ENCODE data around the gene CARNS1. TPM values are rescaled to one million over a fixed set of nuclear protein-coding genes. Genes with fewer than 3 reads are reported as not detected.

Gene CARNS1
- total and polyA plus RNA-seq, 10 of the 15 experiments (the other 5 are each of a cell fraction or from before 2014, with no cell fraction given), result 0.02 to 0.14 (median 0.10) TPM; not detected in 3

GRCh38 chr11:67436459-67437081 is 21.1 kb downstream of the CARNS1 start (continued):
- TF ChIP-seq ZNF592 (IDR thresholded peaks at IDR 0.05) (0 out of 2 replicates have a peak, but pooled peaks have one; percentile 38), CHD4 (IDR thresholded peaks at IDR 0.05) (no peak), SMARCA5 (IDR thresholded peaks at IDR 0.05) (0 out of 2 replicates have a peak, but pooled peaks have one; percentile 43), ELK1 (IDR thresholded peaks at IDR 0.05; ENCODE audit: low read depth, low read length) (peak; percentile 57), SIN3A (IDR thresholded peaks at IDR 0.05; ENCODE audit: low read depth, low read length) (no peak; the same call in 1 of the 2 replicates), BHLHE40 (IDR thresholded peaks at IDR 0.05; ENCODE audit: borderline replicate concordance in 1 of 2, low read depth in 2 of 2, low read length in 1 of 2) (peak; percentile 50 to 71; a peak in 2 of 4 replicates), RBBP5 (conservative IDR thresholded peaks at IDR 0.05) (no peak), KDM1A (IDR thresholded peaks at IDR 0.05; ENCODE audit: borderline replicate concordance) (no peak), ETV6 (conservative IDR thresholded peaks at IDR 0.05 in 1 of 2, IDR thresholded peaks at IDR 0.05 in 1 of 2; ENCODE audit: borderline replicate concordance in 1 of 2, low read depth in 1 of 2) (peak in 1 of 2 experiments; percentile 40; a peak in 1 of 4 replicates), MEF2A (IDR thresholded peaks at IDR 0.05; ENCODE audit: insufficient read depth, low read depth, low read length) (peak; percentile 29; the same call in 1 of the 2 replicates), DPF2 (IDR thresholded peaks at IDR 0.05) (0 out of 2 replicates have a peak, but pooled peaks have one; percentile 52), REST (IDR thresholded peaks at IDR 0.05; ENCODE audit: low read depth, low read length) (no peak), PBX3 (IDR thresholded peaks at IDR 0.05; ENCODE audit: insufficient replicate concordance, low read depth, low read length) (peak; percentile 44), PAX8 (IDR thresholded peaks at IDR 0.05) (no peak), HDAC6 (IDR thresholded peaks at IDR 0.05; ENCODE audit: unreplicated experiment) (no peak), ZNF384 (IDR thresholded peaks at IDR 0.05; ENCODE audit: borderline replicate concordance, low read depth, low read length) (no peak), SPI1 (IDR thresholded peaks at IDR 0.05; ENCODE audit: borderline replicate concordance, insufficient read depth, low read depth, low read length) (no peak), HCFC1 (IDR thresholded peaks at IDR 0.05; ENCODE audit: low read length) (peak; percentile 37; the same call in 1 of the 2 replicates), JUNB (IDR thresholded peaks at IDR 0.05) (no peak), LARP7 (IDR thresholded peaks at IDR 0.05) (no peak)
